Measurements from ENCODE around the gene PBX4. TPM values are rescaled to one million over a fixed set of nuclear protein-coding genes. Genes with fewer than 3 reads are reported as not detected.

PBX4 gene
- total RNA-seq, 1 donor from 2014 or later: 0.82 TPM

- H3K4me3 Mint-ChIP-seq (ENCODE audit: unreplicated experiment): peak within 1 kb of the TSS; percentile 96
- H3K9me3 Mint-ChIP-seq (ENCODE audit: unreplicated experiment): peaks cover 6% of the 10 kb centered on the region
- peaks cover 17% of the 10 kb centered on the region for H3K27me3 Mint-ChIP-seq (ENCODE audit: unreplicated experiment)
- DNase-seq (ENCODE audit: low spot score): peak; percentile 83
- H3K36me3 Mint-ChIP-seq (ENCODE audit: low read depth, unreplicated experiment): peaks cover 24% of the 10 kb centered on the region
- peak within 1 kb of the TSS; percentile 91 for H3K27ac Mint-ChIP-seq (ENCODE audit: unreplicated experiment)
- peak; percentile 94 for TF ChIP-seq CTCF (IDR thresholded peaks at IDR 0.05; ENCODE audit: unreplicated experiment)
- peaks cover 11% of the 10 kb centered on the region for H3K4me1 Mint-ChIP-seq (ENCODE audit: unreplicated experiment)
These were observed 24.9 kb upstream of the PBX4 start, which contains the start of gene GMIP for GRCh38 chr19:19643158-19644053. Gene GMIP (minus strand): TSS chr19:19643657. CDS start chr19:19643529, 128 bp downstream.

- Mint-ChIP-seq H3K27me3 (ENCODE audit: unreplicated experiment) (peaks cover 14% of the 10 kb centered on the region), H3K27ac (ENCODE audit: unreplicated experiment) (peak overlapping the region; percentile 91), H3K4me1 (ENCODE audit: unreplicated experiment) (peaks cover 11% of the 10 kb centered on the region), H3K4me3 (ENCODE audit: unreplicated experiment) (peak overlapping the region; percentile 96), H3K36me3 (ENCODE audit: low read depth, unreplicated experiment) (peaks cover 19% of the 10 kb centered on the region), H3K9me3 (ENCODE audit: unreplicated experiment) (peaks cover 6% of the 10 kb centered on the region)
- DNase-seq (ENCODE audit: low spot score): no peak
- TF ChIP-seq CTCF (IDR thresholded peaks at IDR 0.05; ENCODE audit: unreplicated experiment): no peak
These were observed 24.1 kb upstream of the PBX4 start for GRCh38 chr19:19642506-19643157.

- Mint-ChIP-seq H3K36me3 (ENCODE audit: low read depth, unreplicated experiment) (peaks cover 25% of the 10 kb centered on the region), H3K4me1 (ENCODE audit: unreplicated experiment) (peaks cover 7% of the 10 kb centered on the region), H3K9me3 (ENCODE audit: unreplicated experiment) (peaks cover 6% of the 10 kb centered on the region), H3K4me3 (ENCODE audit: unreplicated experiment) (no peak overlapping the region), H3K27ac (ENCODE audit: unreplicated experiment) (no peak overlapping the region), H3K27me3 (ENCODE audit: unreplicated experiment) (peaks cover 7% of the 10 kb centered on the region)
- no peak for TF ChIP-seq CTCF (IDR thresholded peaks at IDR 0.05; ENCODE audit: unreplicated experiment)
- no peak for DNase-seq (ENCODE audit: low spot score)
These were observed 19.2 kb upstream of the PBX4 start for GRCh38 chr19:19637523-19638251.

- peaks cover 22% of the 10 kb centered on the region for H3K36me3 Mint-ChIP-seq (ENCODE audit: low read depth, unreplicated experiment)
- peaks cover 4% of the 10 kb centered on the region for H3K27me3 Mint-ChIP-seq (ENCODE audit: unreplicated experiment)
- H3K4me1 Mint-ChIP-seq (ENCODE audit: unreplicated experiment): peaks cover 3% of the 10 kb centered on the region
- DNase-seq (ENCODE audit: low spot score): no peak
- H3K27ac Mint-ChIP-seq (ENCODE audit: unreplicated experiment): no peak overlapping the region
- no peak overlapping the region for H3K4me3 Mint-ChIP-seq (ENCODE audit: unreplicated experiment)
- H3K9me3 Mint-ChIP-seq (ENCODE audit: unreplicated experiment): peaks cover 3% of the 10 kb centered on the region
- no peak for TF ChIP-seq CTCF (IDR thresholded peaks at IDR 0.05; ENCODE audit: unreplicated experiment)
These were observed 18.7 kb upstream of the PBX4 start for GRCh38 chr19:19637186-19637522.

All from endothelial cell (in vitro differentiated cells).